Measurements from ENCODE around the gene PSMD2. TPM values are rescaled to one million over a fixed set of nuclear protein-coding genes. Genes with fewer than 3 reads are reported as not detected.
A peak's percentile ranks its signal among the peaks of the same experiment; 100 is the strongest.

Gene PSMD2
- total RNA-seq (2012; rRNA removed) = 494 and 672 TPM in 2 replicates

DNA sequence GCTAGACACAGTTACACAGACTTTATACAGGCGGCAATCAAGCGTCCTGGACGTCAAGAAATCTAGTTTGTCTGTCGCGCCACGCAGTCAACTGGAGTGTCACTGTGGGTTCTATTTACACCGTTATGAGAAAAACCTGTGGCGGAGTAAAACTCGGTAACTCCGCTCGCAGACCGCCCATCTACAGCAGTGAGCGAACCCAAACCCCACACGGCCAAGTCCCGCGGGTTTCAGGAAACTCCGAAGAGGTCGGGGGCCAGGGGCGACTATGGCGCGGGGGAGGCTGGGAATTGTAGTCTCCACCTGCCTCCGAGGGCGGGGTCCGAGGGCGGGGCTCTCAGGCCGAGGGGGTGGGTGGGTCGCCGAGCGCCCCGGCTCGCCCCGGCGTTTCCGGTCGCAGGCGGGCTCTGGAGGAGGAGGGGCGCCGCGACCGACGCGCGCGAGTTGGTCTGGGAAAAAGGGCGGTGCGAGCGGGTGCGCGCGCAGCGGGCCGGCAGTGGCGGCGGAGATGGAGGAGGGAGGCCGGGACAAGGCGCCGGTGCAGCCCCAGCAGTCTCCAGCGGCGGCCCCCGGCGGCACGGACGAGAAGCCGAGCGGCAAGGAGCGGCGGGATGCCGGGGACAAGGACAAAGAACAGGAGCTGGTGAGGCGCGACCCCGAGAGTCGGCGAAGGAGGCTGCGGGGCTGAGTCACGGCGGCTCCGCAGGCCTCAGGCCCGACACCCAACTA, at the start of gene PSMD2:
Gene PSMD2 (plus strand): TSS at position 483 of the 729 bp plus-strand sequence. CDS start 26 bp downstream, at position 509.
- H3K36me3 ChIP-seq (ENCODE audit: insufficient read depth, low read length) = peaks cover 40% of the 10 kb centered on the region
- H3K27me3 ChIP-seq (ENCODE audit: control insufficient read depth, insufficient read depth, low read length) = peaks cover under 1% of the 10 kb centered on the region
- peak within 1 kb of the TSS; percentile 96 for H3K4me3 ChIP-seq (ENCODE audit: low read length)
- peak within 1 kb of the TSS; percentile 96 for H3K9ac ChIP-seq (ENCODE audit: low read depth, low read length)
- H3K4me2 ChIP-seq (ENCODE audit: low read length) = peak within 1 kb of the TSS; percentile 92
- no peaks in the 10 kb centered on the region for H3K9me3 ChIP-seq (replicated peaks; ENCODE audit: low read length)
- H3K4me1 ChIP-seq (ENCODE audit: control insufficient read depth, insufficient read depth, low read length) = peaks cover 17% of the 10 kb centered on the region

DNA sequence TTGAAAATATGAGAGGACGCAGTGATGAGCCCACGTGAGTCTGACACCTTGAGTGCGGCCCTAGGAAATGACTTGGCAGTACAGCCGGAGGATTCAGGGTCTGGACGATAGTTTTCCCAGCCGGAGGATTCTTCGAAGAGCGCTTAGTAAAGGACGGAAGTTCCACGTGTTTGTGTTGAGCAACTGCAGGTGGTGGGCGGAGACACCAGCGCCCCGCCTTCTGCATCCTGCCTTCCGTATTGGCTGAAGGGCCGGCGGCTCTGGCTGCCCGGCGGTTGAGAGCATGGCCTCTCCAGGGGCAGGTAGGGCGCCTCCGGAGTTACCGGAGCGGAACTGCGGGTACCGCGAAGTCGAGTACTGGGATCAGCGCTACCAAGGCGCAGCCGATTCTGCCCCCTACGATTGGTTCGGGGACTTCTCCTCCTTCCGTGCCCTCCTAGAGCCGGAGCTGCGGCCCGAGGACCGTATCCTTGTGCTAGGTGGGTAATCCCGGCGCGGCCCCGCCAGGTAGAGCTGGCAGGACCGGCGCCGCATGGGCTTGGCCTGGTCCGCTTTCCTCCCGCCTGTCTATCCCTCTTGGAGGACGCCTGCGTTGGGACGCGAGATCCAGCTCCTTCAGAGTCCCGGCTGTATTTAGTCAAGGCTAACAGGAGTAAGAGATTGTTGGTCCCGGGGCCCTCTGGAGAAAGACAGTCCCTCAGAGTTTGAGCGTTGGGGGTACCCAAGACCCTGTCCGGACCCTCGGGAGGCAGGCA, 49.5 kb upstream of the PSMD2 start, which contains the start of gene EEF1AKMT4:
Gene EEF1AKMT4 (plus strand): TSS at position 261 of the 755 bp plus-strand sequence. CDS start 23 bp downstream, at position 284.
- peak within 1 kb of the TSS; percentile 99 for H3K4me3 ChIP-seq (ENCODE audit: low read length)
- peaks cover 10% of the 10 kb centered on the region for H3K36me3 ChIP-seq (ENCODE audit: insufficient read depth, low read length)
- H3K27me3 ChIP-seq (ENCODE audit: control insufficient read depth, insufficient read depth, low read length) = no peaks in the 10 kb centered on the region
- H3K9ac ChIP-seq (ENCODE audit: low read depth, low read length) = peak within 1 kb of the TSS; percentile 96
- H3K4me2 ChIP-seq (ENCODE audit: low read length) = peak within 1 kb of the TSS; percentile 100
- no peaks in the 10 kb centered on the region for H3K9me3 ChIP-seq (replicated peaks; ENCODE audit: low read length)
- peaks cover 3% of the 10 kb centered on the region for H3K4me1 ChIP-seq (ENCODE audit: control insufficient read depth, insufficient read depth, low read length)

DNA sequence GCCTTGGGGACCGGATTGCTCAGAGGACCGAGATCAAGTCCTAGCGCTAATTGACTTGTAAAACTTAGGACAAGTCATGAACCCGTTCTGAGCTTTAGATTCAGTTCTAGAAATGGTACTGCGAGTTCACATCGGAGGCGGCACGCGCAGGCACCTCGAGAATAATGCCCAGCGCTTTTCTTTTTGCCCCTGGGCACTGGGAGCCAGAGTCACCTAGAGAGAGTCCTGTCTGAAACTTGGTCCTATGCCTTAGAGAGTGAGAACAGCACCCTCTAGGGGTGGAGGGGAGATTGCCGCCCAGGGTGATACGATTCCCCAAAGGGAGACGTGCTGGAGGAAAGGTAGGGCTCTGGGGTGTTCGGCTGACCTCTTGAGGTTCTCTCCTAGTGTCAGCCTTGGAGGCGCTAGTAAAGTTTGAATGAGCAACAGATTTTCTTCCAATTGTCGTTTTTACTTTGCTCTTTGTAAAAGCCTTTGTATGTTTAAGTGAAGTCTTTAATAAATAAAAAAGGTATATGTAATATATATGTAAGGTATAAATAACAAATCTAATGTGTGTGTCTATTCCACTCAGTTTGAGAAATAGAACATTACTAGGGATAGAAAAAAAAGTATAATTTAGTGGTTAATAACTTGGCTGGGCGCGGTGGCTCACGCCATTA, 48.7 kb upstream of the PSMD2 start:
- Histone ChIP-seq H3K4me1 (ENCODE audit: control insufficient read depth, insufficient read depth, low read length) (peaks cover 3% of the 10 kb centered on the region), H3K9me3 (replicated peaks; ENCODE audit: low read length) (no peaks in the 10 kb centered on the region), H3K9ac (ENCODE audit: low read depth, low read length) (peak overlapping the region; percentile 80), H3K4me2 (ENCODE audit: low read length) (peak overlapping the region; percentile 100), H3K27me3 (ENCODE audit: control insufficient read depth, insufficient read depth, low read length) (no peaks in the 10 kb centered on the region), H3K36me3 (ENCODE audit: insufficient read depth, low read length) (peaks cover 4% of the 10 kb centered on the region), H3K4me3 (ENCODE audit: low read length) (peak overlapping the region; percentile 99)

DNA sequence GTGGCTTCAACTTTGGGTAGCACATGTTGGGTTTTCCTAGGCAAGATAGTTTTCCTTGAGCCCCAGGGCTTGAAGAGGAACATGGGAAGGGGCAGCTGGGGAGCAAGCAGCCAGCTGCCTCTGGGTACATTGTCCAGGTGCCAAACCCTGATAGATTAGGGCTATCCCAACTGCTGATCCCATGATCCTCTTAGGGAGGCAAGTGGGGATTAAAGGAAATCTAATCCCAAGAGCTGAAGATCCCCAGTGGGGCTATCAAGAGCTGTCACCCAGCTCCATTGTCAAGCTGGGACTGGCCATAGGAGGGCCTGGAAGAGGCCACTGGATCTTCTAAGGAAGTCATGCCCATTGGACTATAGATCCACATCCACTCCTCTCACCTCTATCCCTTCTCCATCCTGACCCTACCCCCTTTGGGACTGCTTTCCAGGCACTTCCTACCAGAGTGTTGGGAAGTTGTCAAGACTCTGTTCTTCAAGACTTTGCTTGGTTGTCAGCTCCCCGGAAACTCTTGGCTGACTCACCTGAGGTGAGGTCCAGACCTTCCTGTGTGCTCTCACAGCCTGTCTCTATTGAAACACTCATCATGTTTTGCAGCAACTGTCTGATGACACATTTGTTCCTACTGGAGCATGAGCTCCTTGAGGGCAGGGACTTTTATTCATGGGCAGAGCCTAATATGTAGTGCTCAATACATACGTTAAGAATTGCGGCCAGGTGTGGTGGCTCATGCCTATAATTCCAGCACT, 43.6 kb upstream of the PSMD2 start:
- Histone ChIP-seq H3K9ac (ENCODE audit: low read depth, low read length) (no peak overlapping the region), H3K36me3 (ENCODE audit: insufficient read depth, low read length) (no peaks in the 10 kb centered on the region), H3K4me2 (ENCODE audit: low read length) (no peak overlapping the region), H3K9me3 (replicated peaks; ENCODE audit: low read length) (no peaks in the 10 kb centered on the region), H3K4me3 (ENCODE audit: low read length) (no peak overlapping the region), H3K27me3 (ENCODE audit: control insufficient read depth, insufficient read depth, low read length) (peaks cover 8% of the 10 kb centered on the region), H3K4me1 (ENCODE audit: control insufficient read depth, insufficient read depth, low read length) (peaks cover 6% of the 10 kb centered on the region)

DNA sequence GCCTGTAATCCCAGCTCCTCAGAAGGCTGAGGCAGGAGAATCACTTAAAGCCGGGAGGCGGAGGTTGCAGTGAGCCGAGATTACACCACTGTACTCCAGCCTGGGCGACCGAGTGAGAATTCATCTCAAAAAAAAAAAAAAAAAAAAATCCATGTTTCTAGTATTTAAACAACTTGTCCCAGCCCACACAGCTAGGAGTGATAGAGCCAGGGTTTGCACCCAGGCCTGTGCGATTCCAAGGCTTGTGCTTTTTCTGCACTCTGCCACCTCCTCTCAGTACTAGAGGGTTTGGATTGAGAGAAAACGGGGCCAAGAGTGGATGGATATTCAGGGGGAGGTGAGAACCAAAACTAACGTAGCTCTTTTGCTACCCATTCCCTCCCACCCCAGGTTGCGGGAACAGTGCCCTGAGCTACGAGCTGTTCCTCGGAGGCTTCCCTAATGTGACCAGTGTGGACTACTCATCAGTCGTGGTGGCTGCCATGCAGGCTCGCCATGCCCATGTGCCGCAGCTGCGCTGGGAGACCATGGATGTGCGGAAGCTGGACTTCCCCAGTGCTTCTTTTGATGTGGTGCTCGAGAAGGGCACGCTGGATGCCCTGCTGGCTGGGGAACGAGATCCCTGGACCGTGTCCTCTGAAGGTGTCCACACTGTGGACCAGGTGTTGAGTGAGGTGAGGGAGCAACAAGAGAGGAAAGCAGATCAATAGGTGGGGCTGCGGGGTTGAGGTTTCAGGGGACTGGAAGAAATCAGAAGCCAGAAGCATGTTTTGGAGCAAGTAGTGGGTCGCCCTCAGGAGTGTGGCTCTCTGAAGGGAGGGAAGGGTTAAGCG, 41.7 kb upstream of the PSMD2 start:
- H3K4me1 ChIP-seq (ENCODE audit: control insufficient read depth, insufficient read depth, low read length) = peaks cover 19% of the 10 kb centered on the region
- H3K36me3 ChIP-seq (ENCODE audit: insufficient read depth, low read length) = no peaks in the 10 kb centered on the region
- peaks cover 15% of the 10 kb centered on the region for H3K27me3 ChIP-seq (ENCODE audit: control insufficient read depth, insufficient read depth, low read length)
- no peak overlapping the region for H3K9ac ChIP-seq (ENCODE audit: low read depth, low read length)
- H3K4me2 ChIP-seq (ENCODE audit: low read length) = no peak overlapping the region
- H3K4me3 ChIP-seq (ENCODE audit: low read length) = no peak overlapping the region
- H3K9me3 ChIP-seq (replicated peaks; ENCODE audit: low read length) = no peaks in the 10 kb centered on the region

DNA sequence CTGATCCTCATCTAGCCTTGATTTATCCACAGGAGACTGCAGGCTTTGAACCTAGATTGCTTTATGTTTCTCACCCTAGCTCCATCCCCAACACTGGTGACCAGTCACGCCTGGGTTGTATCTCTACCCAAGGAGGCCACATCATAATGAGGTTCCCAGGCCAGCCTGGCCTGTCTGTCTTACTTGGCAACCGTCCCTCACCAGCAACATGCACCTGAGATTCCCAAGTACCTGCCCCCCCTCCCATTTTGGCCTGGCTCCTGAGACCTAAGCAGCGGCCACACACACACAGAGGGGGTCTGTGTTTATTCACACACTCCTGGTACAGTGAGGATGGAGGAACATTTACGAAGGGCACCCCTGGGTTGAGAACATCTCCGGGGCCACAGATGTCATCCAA, 40.1 kb upstream of the PSMD2 start:
- H3K4me3 ChIP-seq (ENCODE audit: low read length) = no peak overlapping the region
- H3K4me1 ChIP-seq (ENCODE audit: control insufficient read depth, insufficient read depth, low read length) = peaks cover 19% of the 10 kb centered on the region
- no peak overlapping the region for H3K9ac ChIP-seq (ENCODE audit: low read depth, low read length)
- H3K36me3 ChIP-seq (ENCODE audit: insufficient read depth, low read length) = no peaks in the 10 kb centered on the region
- no peak overlapping the region for H3K4me2 ChIP-seq (ENCODE audit: low read length)
- H3K27me3 ChIP-seq (ENCODE audit: control insufficient read depth, insufficient read depth, low read length) = peaks cover 22% of the 10 kb centered on the region
- no peaks in the 10 kb centered on the region for H3K9me3 ChIP-seq (replicated peaks; ENCODE audit: low read length)

DNA sequence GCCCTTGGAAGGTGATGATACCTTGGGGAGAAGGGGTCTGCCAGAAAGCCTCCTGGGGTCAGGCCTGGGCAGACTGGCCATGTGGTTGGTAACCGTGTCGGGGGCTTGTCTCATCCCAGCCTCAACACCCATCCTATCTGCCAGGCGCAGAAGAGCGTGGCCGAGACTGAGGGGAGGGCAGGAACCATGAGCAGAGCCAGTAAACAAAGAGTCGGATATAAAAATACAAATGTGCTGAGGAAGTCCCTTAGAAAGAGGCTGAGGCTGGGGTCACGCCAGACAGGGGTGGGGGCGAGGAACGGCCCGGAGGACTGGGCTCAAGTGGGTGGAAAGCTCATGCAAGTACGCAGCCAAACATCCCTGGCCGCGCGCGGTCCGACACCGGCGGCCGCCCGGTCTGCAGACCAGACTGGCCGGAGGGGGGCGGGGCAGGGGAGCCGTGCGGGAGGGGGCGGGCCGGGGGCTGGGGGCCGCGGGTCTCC, 39.6 kb upstream of the PSMD2 start:
- Histone ChIP-seq H3K36me3 (ENCODE audit: insufficient read depth, low read length) (no peaks in the 10 kb centered on the region), H3K4me2 (ENCODE audit: low read length) (no peak overlapping the region), H3K4me1 (ENCODE audit: control insufficient read depth, insufficient read depth, low read length) (peaks cover 19% of the 10 kb centered on the region), H3K9ac (ENCODE audit: low read depth, low read length) (no peak overlapping the region), H3K9me3 (replicated peaks; ENCODE audit: low read length) (no peaks in the 10 kb centered on the region), H3K4me3 (ENCODE audit: low read length) (no peak overlapping the region), H3K27me3 (ENCODE audit: control insufficient read depth, insufficient read depth, low read length) (peaks cover 23% of the 10 kb centered on the region)

DNA sequence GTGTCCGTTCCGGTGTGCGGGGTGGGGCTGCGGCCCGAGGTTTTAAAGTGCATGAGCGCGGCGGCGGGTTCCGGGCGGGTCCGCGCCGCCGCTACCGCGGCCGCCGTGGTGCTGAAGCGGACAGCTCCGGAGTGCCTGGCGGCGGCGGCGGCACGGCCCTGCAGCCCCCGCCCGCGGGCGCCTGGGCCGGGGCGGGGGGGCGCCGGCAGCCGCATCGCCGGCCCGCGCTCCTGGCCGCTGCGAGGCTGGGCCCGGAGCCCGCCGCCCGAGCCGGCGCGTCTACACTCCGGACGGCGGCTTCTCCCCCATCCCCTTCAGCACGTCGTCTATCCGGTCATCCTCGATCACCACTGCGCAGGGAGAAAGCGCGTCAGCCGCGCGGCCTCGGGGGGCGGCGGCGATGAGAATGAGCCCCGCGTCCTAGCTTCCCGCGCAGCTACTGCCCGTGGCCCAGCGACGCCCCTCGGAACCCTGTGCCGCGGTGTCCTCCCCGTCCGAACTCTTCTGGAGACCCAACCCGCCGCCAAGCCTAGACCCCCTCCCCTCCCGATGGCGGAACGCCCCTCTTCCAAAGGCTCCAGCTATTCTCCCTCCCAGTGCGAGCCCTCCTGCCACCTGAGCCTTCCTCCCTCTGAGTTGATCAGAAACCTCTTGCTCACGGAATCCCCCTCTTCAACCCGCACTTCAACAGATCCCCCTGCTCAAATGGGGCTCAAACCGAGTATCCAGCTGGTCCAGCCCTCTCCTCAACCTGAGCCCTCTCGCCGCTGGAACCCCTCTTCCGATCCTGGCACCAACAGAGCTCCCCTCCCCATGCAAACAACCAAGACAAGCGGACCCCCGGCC, 38.9 kb upstream of the PSMD2 start:
- H3K4me2 ChIP-seq (ENCODE audit: low read length) = peak overlapping the region; percentile 80
- H3K4me3 ChIP-seq (ENCODE audit: low read length) = peak overlapping the region; percentile 65
- H3K27me3 ChIP-seq (ENCODE audit: control insufficient read depth, insufficient read depth, low read length) = peaks cover 26% of the 10 kb centered on the region
- H3K36me3 ChIP-seq (ENCODE audit: insufficient read depth, low read length) = no peaks in the 10 kb centered on the region
- H3K9ac ChIP-seq (ENCODE audit: low read depth, low read length) = no peak overlapping the region
- no peaks in the 10 kb centered on the region for H3K9me3 ChIP-seq (replicated peaks; ENCODE audit: low read length)
- peaks cover 19% of the 10 kb centered on the region for H3K4me1 ChIP-seq (ENCODE audit: control insufficient read depth, insufficient read depth, low read length)

DNA sequence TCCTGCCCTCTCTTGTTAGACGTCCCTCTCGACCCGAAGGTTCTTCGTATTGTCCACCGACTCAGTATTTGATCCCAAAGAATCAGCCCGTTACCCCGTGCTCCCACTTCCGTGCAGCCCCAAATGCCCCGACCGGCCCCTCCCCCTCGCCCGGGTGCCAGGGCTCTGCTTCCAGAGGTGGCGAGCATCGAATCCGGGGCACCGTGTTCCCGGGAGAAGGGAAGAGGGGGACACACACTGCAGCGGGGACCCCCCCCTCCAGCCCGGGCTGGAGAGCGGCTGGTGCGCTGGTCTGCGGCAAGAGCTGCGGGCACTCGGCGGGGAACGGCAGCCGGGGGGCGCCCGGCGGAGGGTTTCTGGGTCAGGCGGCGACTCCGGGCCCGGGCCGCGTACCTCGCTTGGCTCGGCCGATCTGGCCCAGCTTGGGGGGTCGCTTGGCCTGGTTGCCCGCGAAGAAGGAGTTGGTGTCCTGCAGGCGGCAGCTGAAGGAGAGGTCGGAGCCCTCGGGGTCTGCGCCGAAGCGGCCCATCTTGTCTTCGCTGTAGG, 38.2 kb upstream of the PSMD2 start:
- no peak overlapping the region for H3K9ac ChIP-seq (ENCODE audit: low read depth, low read length)
- peak overlapping the region; percentile 80 for H3K4me2 ChIP-seq (ENCODE audit: low read length)
- peaks cover 26% of the 10 kb centered on the region for H3K27me3 ChIP-seq (ENCODE audit: control insufficient read depth, insufficient read depth, low read length)
- H3K9me3 ChIP-seq (replicated peaks; ENCODE audit: low read length) = no peaks in the 10 kb centered on the region
- peaks cover 19% of the 10 kb centered on the region for H3K4me1 ChIP-seq (ENCODE audit: control insufficient read depth, insufficient read depth, low read length)
- H3K4me3 ChIP-seq (ENCODE audit: low read length) = peak overlapping the region; percentile 65
- H3K36me3 ChIP-seq (ENCODE audit: insufficient read depth, low read length) = no peaks in the 10 kb centered on the region

All from skeletal muscle satellite cell (primary cell).